ENCODE measurements around the gene ZKSCAN4. TPM values are rescaled to one million over a fixed set of nuclear protein-coding genes. Genes with fewer than 3 reads are reported as not detected.

The ZKSCAN4 gene
- total RNA-seq, 1 experiment from 2014 or later = 4.4 TPM

DNA sequence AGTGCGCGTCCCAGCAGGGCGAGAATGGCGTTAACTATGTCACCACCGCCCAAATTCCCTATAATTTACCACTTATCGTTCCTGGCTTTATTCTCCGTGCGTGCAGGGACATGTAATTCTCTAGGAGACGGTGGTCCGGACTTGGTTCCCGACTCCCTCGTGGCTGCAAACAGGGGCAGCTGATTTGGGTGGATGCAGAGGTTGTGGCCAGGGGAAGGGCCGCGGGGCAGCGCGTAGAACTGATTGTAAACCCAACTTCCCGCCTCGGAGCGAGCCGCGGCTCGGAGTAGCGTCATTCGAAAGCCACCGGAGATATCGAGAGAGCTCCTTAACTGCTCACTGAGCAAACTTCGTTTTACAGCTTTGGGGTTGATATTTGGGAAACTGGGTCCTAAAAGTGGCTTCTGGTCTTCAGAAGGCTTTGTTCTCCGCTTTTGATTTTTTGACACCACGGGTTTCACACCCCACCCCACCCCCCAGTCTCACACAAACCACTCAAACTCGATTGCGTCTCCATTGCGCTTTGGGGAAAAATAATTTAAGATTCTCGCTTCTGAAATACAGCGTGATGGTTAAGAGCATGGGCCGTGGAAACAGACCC lies 44.5 kb downstream of the ZKSCAN4 start:
- Histone ChIP-seq H3K9me3 (replicated peaks) (no peaks in the 10 kb centered on the region), H3K36me3 (no peaks in the 10 kb centered on the region), H3K4me3 (no peak overlapping the region), H3K4me1 (peaks cover 8% of the 10 kb centered on the region), H3K27ac (no peak overlapping the region), H3K27me3 (no peaks in the 10 kb centered on the region)
- no peak for DNase-seq

GRCh38 chr6:28206928-28207509 lies 45.0 kb downstream of the ZKSCAN4 start:
- no peak overlapping the region for H3K4me3 ChIP-seq
- no peaks in the 10 kb centered on the region for H3K9me3 ChIP-seq (replicated peaks)
- H3K4me1 ChIP-seq = peaks cover 8% of the 10 kb centered on the region
- H3K36me3 ChIP-seq = no peaks in the 10 kb centered on the region
- H3K27me3 ChIP-seq = no peaks in the 10 kb centered on the region
- H3K27ac ChIP-seq = no peak overlapping the region
- no peak for DNase-seq

- DNase-seq = no peak
- no peaks in the 10 kb centered on the region for H3K27me3 ChIP-seq
- H3K4me3 ChIP-seq = no peak overlapping the region
- no peaks in the 10 kb centered on the region for H3K36me3 ChIP-seq
- H3K4me1 ChIP-seq = peaks cover 8% of the 10 kb centered on the region
- H3K27ac ChIP-seq = no peak overlapping the region
- no peaks in the 10 kb centered on the region for H3K9me3 ChIP-seq (replicated peaks)
Observed at GRCh38 chr6:28206527-28206926, 45.5 kb downstream of the ZKSCAN4 start.

DNA sequence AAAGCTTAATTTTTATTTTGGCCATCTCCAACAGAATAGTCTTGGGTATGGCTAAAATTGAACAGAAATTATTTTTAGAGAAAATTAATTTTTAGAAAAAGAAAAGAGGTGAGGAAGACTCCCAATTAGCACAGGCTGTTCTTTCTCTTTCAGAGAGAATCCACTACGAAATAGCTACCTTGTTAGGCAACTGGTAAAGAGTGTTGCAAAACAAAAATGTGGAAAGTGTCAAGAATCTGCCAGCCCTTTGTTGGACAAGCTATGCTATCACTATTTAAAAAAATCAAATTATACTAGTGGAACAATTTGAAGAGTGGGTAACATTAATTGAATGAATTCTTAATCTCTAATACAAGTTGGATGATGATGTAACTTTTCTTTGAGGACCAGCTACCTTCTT lies 46.2 kb downstream of the ZKSCAN4 start:
- Histone ChIP-seq H3K36me3 (no peaks in the 10 kb centered on the region), H3K4me3 (no peak overlapping the region), H3K4me1 (peaks cover 8% of the 10 kb centered on the region), H3K9me3 (replicated peaks) (no peaks in the 10 kb centered on the region), H3K27me3 (no peaks in the 10 kb centered on the region), H3K27ac (no peak overlapping the region)
- no peak for DNase-seq

DNA sequence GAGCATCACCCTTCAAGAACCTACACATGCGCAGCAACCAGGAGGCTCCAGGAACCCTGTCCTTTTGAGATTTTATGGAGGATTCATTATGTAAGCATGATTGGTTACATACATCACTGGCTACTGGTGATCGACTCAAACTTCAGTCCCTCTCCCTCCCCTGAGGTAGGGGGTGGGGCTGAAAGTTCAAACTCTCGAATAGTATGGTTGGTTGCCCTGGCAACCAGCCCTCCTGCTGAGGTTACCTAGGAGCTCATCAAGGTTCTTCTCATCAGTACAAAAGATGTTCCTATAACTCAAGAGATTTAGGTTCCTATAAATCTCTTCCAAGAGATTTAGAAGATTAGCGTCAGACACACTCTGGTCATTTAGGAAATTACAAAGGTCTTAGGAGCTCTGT lies 48.9 kb downstream of the ZKSCAN4 start:
- no peaks in the 10 kb centered on the region for H3K36me3 ChIP-seq
- H3K27me3 ChIP-seq = no peaks in the 10 kb centered on the region
- no peak for DNase-seq
- no peak overlapping the region for H3K27ac ChIP-seq
- no peaks in the 10 kb centered on the region for H3K4me1 ChIP-seq
- H3K9me3 ChIP-seq (replicated peaks) = no peaks in the 10 kb centered on the region
- no peak overlapping the region for H3K4me3 ChIP-seq

DNA sequence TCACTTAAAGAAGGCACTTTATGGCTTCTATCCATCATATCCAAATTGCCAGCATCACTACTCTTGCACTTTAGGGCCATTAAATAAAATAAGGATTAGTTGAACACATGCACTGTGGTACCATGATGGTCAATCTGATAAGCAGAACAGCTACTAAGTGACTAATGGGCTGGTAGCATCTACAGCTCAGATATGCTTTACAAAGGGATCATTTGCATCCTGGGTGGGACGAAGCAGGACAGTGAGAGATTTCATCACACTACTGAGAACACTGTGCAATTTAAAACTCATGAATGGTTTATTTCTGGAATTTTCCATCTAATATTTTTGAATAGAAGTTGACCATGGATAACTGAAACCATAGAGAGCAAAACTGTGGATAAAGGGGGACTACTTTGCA lies 52.0 kb downstream of the ZKSCAN4 start:
- no peaks in the 10 kb centered on the region for H3K36me3 ChIP-seq
- no peak for DNase-seq
- no peaks in the 10 kb centered on the region for H3K9me3 ChIP-seq (replicated peaks)
- no peak overlapping the region for H3K4me3 ChIP-seq
- H3K27me3 ChIP-seq = no peaks in the 10 kb centered on the region
- H3K27ac ChIP-seq = no peak overlapping the region
- no peaks in the 10 kb centered on the region for H3K4me1 ChIP-seq

Other genes with a start within 250 kb of the ZKSCAN4 start
- 0.53 and 0.68 TPM in 2 replicates for gene ZNF165, start 171.7 kb downstream of the ZKSCAN4 start, total RNA-seq (2014; rRNA removed; shearing (Covaris generic))
- gene ZSCAN16, start 127.7 kb downstream of the ZKSCAN4 start, total RNA-seq (2014; rRNA removed; shearing (Covaris generic)) = 2.9 and 4.6 TPM in 2 replicates
- gene ZKSCAN8, start 110.4 kb downstream of the ZKSCAN4 start, total RNA-seq (2014; rRNA removed; shearing (Covaris generic)) = 22.4 and 24.6 TPM in 2 replicates
- 14.0 and 15.5 TPM in 2 replicates for gene ZSCAN9, start 27.0 kb downstream of the ZKSCAN4 start, total RNA-seq (2014; rRNA removed; shearing (Covaris generic))
- gene NKAPL, start 7.0 kb upstream of the ZKSCAN4 start, total RNA-seq (2014; rRNA removed; shearing (Covaris generic)) = not detected in 2 replicates
- gene ZSCAN26, start 14.9 kb upstream of the ZKSCAN4 start, total RNA-seq (2014; rRNA removed; shearing (Covaris generic)) = 12.1 and 12.7 TPM in 2 replicates
- 9.7 and 11.2 TPM in 2 replicates for gene PGBD1, start 29.3 kb upstream of the ZKSCAN4 start, total RNA-seq (2014; rRNA removed; shearing (Covaris generic))
- 1.9 and 2.6 TPM in 2 replicates for gene ZSCAN31, start 83.9 kb upstream of the ZKSCAN4 start, total RNA-seq (2014; rRNA removed; shearing (Covaris generic))
- gene ZKSCAN3, start 97.7 kb upstream of the ZKSCAN4 start, total RNA-seq (2014; rRNA removed; shearing (Covaris generic)) = 3.9 and 4.6 TPM in 2 replicates
- gene ZSCAN12, start 147.5 kb upstream of the ZKSCAN4 start, total RNA-seq (2014; rRNA removed; shearing (Covaris generic)) = 8.4 and 10.5 TPM in 2 replicates
- 1.1 and 2.3 TPM in 2 replicates for gene ZSCAN23, start 191.2 kb upstream of the ZKSCAN4 start, total RNA-seq (2014; rRNA removed; shearing (Covaris generic))